GM19468 (cell line): ENCODE measurements around the gene NACC2.

ENCODE experiments used
- ATAC-seq: cut with Tn5 transposase; IDR thresholded peaks from one replicate; pipeline ENCODE4 v1.9.1; 2021; ENCODE audit warnings: mild to moderate bottlenecking, moderate library complexity, moderate number of reproducible peaks; ENCODE audit not compliant: unreplicated experiment; ENCODE audit errors: extremely low read depth

NACC2 gene

DNA sequence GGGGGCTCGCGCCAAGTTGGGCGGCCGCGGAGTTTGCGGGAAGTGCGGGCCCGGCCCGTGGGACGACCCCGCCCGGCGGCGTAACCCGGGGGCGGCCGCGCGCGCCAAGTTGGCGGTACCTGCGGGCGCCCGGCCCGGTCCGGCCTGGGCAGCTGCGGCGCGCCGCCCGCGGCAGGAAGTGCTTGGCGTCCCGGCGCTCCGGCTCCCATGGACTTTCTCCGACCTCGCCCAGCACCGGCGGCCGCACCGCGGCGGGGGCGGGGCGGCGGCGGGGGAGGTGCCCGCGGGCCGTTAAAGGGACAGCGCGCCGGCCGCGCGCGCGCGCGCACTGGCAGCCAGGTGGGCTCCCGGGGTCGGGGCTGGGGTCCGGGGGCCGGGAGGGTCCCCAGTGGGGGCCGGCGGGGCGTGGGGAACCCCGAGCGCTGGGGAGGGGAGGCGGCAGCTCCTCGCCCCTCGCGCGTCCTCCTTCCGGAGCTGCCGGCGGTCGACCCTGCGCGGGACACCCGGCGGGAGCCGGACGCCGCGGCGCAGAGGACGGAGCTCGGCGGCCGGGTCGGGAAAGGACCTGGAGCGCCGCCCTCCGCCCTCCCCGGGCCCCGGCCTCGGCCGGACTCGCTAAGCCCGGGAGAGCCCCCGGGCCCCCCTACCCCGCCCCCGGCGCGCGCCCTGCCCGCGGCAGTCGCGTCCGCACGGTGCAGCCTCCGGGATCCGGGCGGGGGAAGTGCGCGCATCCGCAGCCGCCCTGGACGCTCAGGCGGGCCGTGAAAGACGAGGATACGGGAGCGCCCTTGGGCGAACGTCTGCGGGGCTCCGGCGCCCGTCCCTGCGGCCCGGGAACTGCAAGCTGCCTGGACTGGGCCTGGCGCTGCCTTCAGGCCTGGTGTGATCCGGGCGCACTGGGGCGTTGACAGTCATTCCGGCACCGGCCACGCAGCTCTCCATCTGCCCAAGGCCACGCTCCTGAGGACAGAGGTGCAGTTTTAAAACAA, at the start of gene NACC2:
Gene NACC2 (minus strand): TSS at position 220 of the 989 bp plus-strand sequence. CDS start 44,768 bp downstream, outside the sequence.
- ATAC-seq, result no peak

DNA sequence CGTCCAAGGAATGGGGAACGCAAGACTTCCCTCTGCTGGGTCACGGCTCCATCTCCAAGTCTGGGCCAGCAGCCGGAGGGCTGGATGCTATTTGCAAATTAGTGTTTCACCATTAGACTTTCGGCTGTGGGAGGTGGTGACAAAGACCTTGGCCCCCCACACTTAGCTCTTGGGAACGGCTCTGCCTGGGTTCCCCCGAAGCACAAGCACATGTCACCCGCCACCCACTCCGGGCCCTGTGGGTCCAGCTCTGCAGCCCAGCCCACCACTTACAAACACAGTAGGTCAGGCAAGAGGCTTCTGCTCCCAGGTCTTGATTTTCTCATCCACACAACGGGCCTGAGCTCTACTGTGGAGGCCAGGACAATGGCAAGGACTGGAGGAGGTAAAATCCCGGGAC, 49.4 kb upstream of the NACC2 start:
- no peak for ATAC-seq

- ATAC-seq, result no peak
Measured at GRCh38 chr9:136143215-136144001, 48.3 kb upstream of the NACC2 start.

DNA sequence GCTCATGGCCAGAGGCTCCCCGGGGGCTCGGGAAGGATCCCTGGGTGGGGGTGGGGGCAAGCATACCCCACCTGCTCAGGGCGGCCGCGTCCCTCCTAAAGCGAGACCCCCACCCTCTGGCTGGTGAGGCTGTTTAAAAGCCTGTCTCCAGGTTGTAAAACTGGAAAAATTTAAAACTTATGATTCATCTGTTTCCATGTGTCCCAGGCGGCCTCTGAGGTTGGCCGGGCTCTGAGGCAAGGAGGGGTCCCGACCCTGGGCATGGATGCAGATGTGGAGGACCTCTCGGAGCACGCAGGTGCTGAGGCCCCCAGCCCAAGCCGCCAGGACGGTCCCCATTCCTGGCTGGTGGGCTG, 47.7 kb upstream of the NACC2 start:
- ATAC-seq, result no peak

- ATAC-seq, result no peak
Measured at GRCh38 chr9:136142414-136142796, 47.3 kb upstream of the NACC2 start.

- no peak for ATAC-seq
Measured at GRCh38 chr9:136141682-136142413, 46.8 kb upstream of the NACC2 start.

GRCh38 chr9:136140966-136141365, 45.9 kb upstream of the NACC2 start:
- ATAC-seq, result no peak

DNA sequence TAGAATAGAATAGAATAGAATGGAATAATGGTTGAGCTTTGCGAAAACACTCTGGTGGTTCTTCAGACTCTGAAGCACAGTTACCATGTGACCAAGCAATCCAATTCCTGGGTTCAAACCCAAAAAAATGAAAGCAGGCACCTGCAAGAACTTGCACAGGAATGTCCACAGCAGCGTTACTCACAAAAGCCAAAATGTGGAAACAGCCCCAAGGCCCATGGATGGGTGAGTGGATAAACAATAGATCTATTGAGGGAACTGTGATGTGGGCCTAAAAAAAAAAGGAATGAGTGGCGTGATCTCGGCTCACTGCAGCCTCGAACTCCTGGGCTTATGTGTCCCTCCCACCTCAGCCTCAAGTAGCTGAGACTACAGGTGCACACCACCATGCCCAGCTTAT, 45.0 kb upstream of the NACC2 start:
- no peak for ATAC-seq

DNA sequence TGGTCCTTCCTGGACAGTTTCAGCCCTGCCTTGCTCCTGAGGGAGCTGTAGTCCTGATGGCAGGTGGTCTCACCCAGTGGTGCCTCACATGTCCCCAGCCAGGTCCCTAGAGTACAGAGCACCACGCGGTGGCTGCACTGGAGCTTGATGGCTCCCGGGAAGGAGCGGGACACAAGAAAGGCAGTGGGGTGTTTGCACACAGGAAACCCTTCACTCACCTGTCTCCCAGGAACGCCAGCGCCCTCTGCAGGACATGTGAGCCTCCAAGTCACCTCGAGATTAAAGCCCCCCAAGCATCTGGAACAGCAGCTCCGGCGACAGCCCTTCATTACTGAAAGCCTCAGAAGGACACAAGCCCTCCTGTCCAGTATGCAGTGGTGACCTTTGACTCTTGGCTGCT, 43.5 kb upstream of the NACC2 start:
- ATAC-seq, result no peak

GRCh38 chr9:136137321-136138265, 42.5 kb upstream of the NACC2 start:
- ATAC-seq, result no peak

GRCh38 chr9:136136127-136136925, 41.2 kb upstream of the NACC2 start:
- no peak for ATAC-seq

DNA sequence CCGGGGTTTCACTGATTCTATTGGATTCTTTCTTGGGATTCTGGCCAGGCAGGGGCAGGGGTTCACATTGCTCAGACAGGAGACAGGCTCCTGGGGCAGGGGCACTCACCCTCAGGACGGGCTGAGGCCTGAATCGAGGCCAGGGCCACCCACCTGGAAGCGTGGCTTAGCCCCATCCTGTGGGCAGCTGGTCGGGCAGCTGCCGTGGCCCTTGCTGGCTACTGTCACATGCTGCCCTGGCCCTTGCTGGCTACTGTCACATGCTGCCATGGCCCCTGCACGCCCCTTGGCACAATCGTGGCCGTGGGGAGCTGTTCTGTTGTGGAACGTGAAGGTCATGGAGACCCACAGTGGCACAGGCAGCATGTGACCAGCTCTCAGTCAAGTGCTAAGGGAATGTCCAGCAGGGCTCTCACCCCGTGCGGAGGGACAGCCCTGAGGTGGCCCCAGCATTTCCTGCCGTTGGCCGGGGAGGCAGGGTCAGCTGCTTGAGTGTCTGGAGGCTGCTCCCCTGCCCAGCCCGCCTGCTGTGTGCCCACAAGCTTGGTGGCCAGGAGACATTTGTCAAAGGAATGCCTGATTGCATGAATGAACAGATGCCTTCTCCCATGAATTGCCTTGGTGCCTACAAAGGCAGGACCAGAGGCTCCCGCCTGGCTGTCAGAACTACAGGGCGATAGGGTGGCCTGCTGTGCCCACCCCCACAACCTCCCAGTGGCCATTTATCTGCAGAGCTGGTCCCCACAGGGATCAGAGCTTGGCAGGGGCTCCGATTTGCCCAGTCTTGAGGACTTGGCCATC, 40.4 kb upstream of the NACC2 start:
- no peak for ATAC-seq

GRCh38 chr9:136133959-136134484, 38.9 kb upstream of the NACC2 start:
- ATAC-seq, result no peak

GRCh38 chr9:136133191-136133958, 38.3 kb upstream of the NACC2 start:
- no peak for ATAC-seq

- no peak for ATAC-seq
Measured at GRCh38 chr9:136132512-136133050, 37.5 kb upstream of the NACC2 start.

DNA sequence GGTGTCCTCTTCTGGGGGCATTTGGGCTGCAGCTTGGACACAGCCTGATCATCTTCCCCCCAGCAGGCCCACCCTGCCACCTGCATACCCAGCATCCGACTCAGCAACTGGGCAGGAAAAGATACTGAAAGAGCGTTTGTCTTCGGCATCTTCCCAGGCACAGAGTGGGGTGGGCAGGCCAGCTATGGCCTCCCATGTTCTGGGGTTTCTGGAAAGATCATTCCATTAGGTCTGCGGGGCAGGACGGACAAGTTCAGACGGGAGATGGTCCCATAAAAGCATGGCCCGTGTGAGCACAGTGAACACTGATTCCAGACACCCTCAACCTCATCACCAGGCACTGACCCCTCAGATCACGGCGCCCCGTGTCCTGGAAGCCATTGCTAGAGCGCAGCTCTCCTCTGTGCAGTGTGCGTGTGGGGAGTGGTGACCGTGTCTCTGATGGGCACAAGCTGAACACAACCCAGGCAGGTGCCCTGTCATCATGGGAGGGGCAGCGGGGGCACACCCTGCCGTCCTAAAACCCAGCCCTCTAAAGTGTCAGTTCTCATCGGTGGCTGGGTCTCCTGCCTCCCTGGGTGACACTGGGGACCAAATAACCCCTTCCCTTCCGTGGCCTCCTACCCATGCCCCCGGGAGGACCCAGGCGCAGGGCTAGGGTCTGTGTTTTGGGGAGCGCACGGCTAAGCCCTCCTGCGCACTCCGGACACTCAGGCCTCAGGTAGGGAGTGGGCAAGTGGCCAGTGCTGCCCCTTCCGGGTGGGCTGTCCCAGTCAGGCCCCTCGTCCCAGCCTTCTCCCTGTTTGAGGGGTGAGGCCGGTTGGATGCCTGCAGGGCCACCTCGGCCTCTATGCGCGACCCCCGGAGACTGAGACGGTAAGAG, 36.8 kb upstream of the NACC2 start:
- ATAC-seq, result no peak
